GM12873 (cell line): ENCODE data around the gene COPZ1.
A peak's percentile ranks its signal among the peaks of the same experiment; 100 is the strongest.

Source experiments
- CTCF ChIP-seq: IDR thresholded peaks from 2 replicates; pipeline ENCODE4 v1.5.1; 2012; ENCODE audit warnings: low read depth, mild to moderate bottlenecking, moderate library complexity, low read length, control low read depth; ENCODE audit not compliant: insufficient read depth; ENCODE audit errors: missing control alignments

COPZ1 gene

GRCh38 chr12:54377007-54377406 lies 52.1 kb downstream of the COPZ1 start:
- no peak for TF ChIP-seq CTCF

- no peak for TF ChIP-seq CTCF
These were observed 53.0 kb downstream of the COPZ1 start for GRCh38 chr12:54377797-54378515.

GRCh38 chr12:54378796-54379397 lies 54.0 kb downstream of the COPZ1 start:
- TF ChIP-seq CTCF: no peak

- peak; percentile 100 for TF ChIP-seq CTCF
These were observed 54.7 kb downstream of the COPZ1 start for GRCh38 chr12:54379398-54380201.

GRCh38 chr12:54381136-54381535 lies 56.2 kb downstream of the COPZ1 start:
- TF ChIP-seq CTCF: no peak

GRCh38 chr12:54383041-54383609 lies 58.2 kb downstream of the COPZ1 start:
- no peak for TF ChIP-seq CTCF

- TF ChIP-seq CTCF: no peak
These were observed 59.7 kb downstream of the COPZ1 start, which contains the start of gene ZNF385A for GRCh38 chr12:54384591-54385041. ZNF385A (minus strand) TSS chr12:54384733; CDS start chr12:54384514, 219 bp downstream.
